CD4-positive, alpha-beta memory T cell (primary cell): ENCODE measurements around the gene BICDL1. TPM values are rescaled to one million over a fixed set of nuclear protein-coding genes. Genes with fewer than 3 reads are reported as not detected.
A peak's percentile ranks its signal among the peaks of the same experiment; 100 is the strongest.

Experiments
- CTCF ChIA-PET: fragments of 350-600 bp; sonication (Branson Sonifier 250); formaldehyde crosslinking; loops from one replicate; lab custom pipeline; 2021; ENCODE audit warnings: inconsistent platforms; ENCODE audit not compliant: partially characterized antibody; lab: Charles Lee
- POLR2A ChIA-PET: fragments of 350-600 bp; sonication (Branson Sonifier 250); formaldehyde crosslinking; loops from one replicate; lab custom pipeline; 2021; ENCODE audit not compliant: partially characterized antibody; lab: Charles Lee
- DNase-seq, 5 donors: peaks; one replicate each; pipeline versions ENCODE4 v3.0.0 to v3.0.0-alpha.2; 2020 to 2022; ENCODE audit warnings: mixed read lengths in 1 of 5
- H3K27ac ChIP-seq: one replicate; pipeline ENCODE4 v1.7.0; 2013; ENCODE audit warnings: low read depth, low read length
- H3K27me3 ChIP-seq: 2 replicates; pipeline ENCODE4 v1.7.0; 2013; ENCODE audit warnings: mild to moderate bottlenecking, low read length, moderate library complexity; ENCODE audit not compliant: insufficient read depth
- H3K36me3 ChIP-seq: 2 replicates; pipeline ENCODE4 v1.7.0; 2013; ENCODE audit warnings: mild to moderate bottlenecking, low read length, moderate library complexity; ENCODE audit not compliant: insufficient read depth
- H3K4me1 ChIP-seq: 2 replicates; pipeline ENCODE4 v1.7.0; 2013; ENCODE audit warnings: mild to moderate bottlenecking, low read length, moderate library complexity; ENCODE audit not compliant: insufficient read depth
- H3K4me3 ChIP-seq, 2 donors: one replicate each; pipeline ENCODE4 v1.7.0; 2013; ENCODE audit warnings: low read length in 2 of 2, mild to moderate bottlenecking in 1 of 2
- H3K9me3 ChIP-seq, 2 donors: one replicate each; pipeline ENCODE4 v1.7.0; 2013; ENCODE audit warnings: low read length in 2 of 2, control low read depth in 1 of 2; ENCODE audit not compliant: control insufficient read depth in 1 of 2
- H3K27ac Mint-ChIP-seq, 7 donors: one replicate each; pipeline ENCODE4 v1.8.0; 2020 to 2021; ENCODE audit warnings: mixed read lengths in 7 of 7, mild to moderate bottlenecking in 6 of 7, inconsistent platforms in 3 of 7, moderate library complexity in 3 of 7
- H3K27me3 Mint-ChIP-seq, 2 donors: one replicate each; pipeline ENCODE4 v1.8.0; 2020 to 2021; ENCODE audit warnings: mixed read lengths in 2 of 2
- H3K36me3 Mint-ChIP-seq, 2 donors: one replicate each; pipeline ENCODE4 v1.8.0; 2020 to 2021; ENCODE audit warnings: mixed read lengths in 2 of 2, inconsistent platforms in 1 of 2, mild to moderate bottlenecking in 1 of 2
- H3K4me1 Mint-ChIP-seq, 4 donors: one replicate each; pipeline ENCODE4 v1.8.0; 2020 to 2021; ENCODE audit warnings: mixed read lengths in 4 of 4, mild to moderate bottlenecking in 1 of 4
- H3K4me3 Mint-ChIP-seq, 8 donors: one replicate each; pipeline ENCODE4 v1.8.0; 2020 to 2021; ENCODE audit warnings: mixed read lengths in 8 of 8, mild to moderate bottlenecking in 7 of 8, moderate library complexity in 6 of 8, inconsistent platforms in 3 of 8
- H3K9me3 Mint-ChIP-seq, 8 donors: one replicate each; pipeline ENCODE4 v1.8.0; 2020 to 2021; ENCODE audit warnings: mixed read lengths in 8 of 8, mild to moderate bottlenecking in 5 of 8, inconsistent platforms in 3 of 8, moderate library complexity in 1 of 8
- intact Hi-C: fragments of 100-400 bp; cut with micrococcal nuclease; formaldehyde crosslinking; loops from one replicate; pipeline ENCODE4 v1.15.1; 2023
- polyA plus RNA-seq, 2 donors: library from polyadenylated mRNA; unstranded; fragments of 300-500 nt; fragmentation: Illumina TruSeq; gene quantifications; one replicate each; pipeline ENCODE4 v1.2.3, GENCODE V29; 2021
- total RNA-seq, 2 experiments: library from RNA; stranded (reverse); gene quantifications; one replicate each; pipeline ENCODE4 v1.2.3, GENCODE V29; 2021

Gene BICDL1
- total and polyA plus RNA-seq, 4 experiments from 2014 or later: 2.3 to 153 (median 73.2) TPM

DNA sequence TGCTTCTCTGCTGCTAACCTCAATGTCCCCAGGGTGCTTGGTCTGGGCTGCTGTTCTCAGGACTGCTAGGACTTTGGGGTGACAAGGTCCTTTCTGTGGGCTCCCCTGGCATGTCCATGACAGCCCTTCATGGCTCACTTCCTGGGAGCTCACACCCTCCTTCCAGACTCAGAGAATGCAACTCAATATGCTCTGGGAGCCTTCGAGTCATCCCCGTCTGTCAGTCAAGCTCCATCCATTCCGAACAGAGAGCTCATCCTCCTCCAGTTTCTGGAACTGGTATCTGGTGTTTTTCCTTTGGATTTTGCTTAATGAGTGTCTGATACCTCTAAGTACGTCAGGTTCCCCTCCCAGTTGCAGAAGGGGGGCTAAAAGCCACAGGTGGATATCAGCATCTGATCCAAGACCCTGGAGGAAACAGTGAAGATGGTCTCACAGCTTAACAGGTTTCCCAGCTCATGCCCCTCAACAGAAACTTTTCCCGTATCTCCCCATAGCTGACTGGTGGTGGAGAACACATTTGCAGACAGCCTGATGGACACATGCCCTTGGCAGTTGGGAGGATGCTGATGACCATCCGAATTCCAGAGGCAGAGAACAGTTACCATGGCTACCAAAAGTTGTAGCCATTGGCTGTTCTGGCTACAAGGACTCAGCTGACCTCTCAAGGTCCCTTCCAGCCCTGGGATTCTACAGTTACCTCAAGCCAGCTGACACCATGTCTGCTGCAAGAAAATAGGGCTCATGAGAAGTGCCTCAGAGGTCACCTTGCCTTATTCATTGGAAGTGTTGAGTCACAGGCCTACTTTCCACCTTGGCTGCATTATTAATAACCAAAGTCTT lies 137.0 kb downstream of the BICDL1 start:
- peaks cover 30% of the 10 kb centered on the region for H3K4me1 ChIP-seq
- Mint-ChIP-seq H3K27me3 (no peaks in the 10 kb centered on the region), H3K4me3 (peak overlapping the region in 1 of 8 donors; percentile 13), H3K27ac (peak overlapping the region in 5 of 7 donors; percentile 18 to 67 (median 55)), H3K9me3 (no peaks in the 10 kb centered on the region), H3K36me3 (peaks cover 20 to 40% of the 10 kb centered on the region in 2 donors), H3K4me1 (peaks cover 22 to 41% (median 26%) of the 10 kb centered on the region in 4 donors)
- no peak for DNase-seq
- H3K27me3 ChIP-seq: no peaks in the 10 kb centered on the region
- intact Hi-C loops: no loop called here
- POLR2A ChIA-PET: interaction anchor here (0.8 to 3.0 kb wide), 5 partner anchors 9 to 133 kb away, joined by 3 to 15 read pairs (median 5); partner anchors contain the start of genes RAB35 and RPLP0
- no peak overlapping the region for H3K27ac ChIP-seq
- no peaks in the 10 kb centered on the region for H3K9me3 ChIP-seq
- peaks cover 34% of the 10 kb centered on the region for H3K36me3 ChIP-seq
- CTCF ChIA-PET: interaction anchor here (0.9 to 2.5 kb wide), 2 partner anchors 8 to 11 kb away, joined by 3 to 11 read pairs; partner anchors contain the start of gene RAB35
- H3K4me3 ChIP-seq: no peak overlapping the region

GRCh38 chr12:120126635-120127005 lies 137.6 kb downstream of the BICDL1 start:
- H3K9me3 ChIP-seq: no peaks in the 10 kb centered on the region
- no peak overlapping the region for H3K27ac ChIP-seq
- no peak for DNase-seq
- CTCF ChIA-PET: interaction anchor here (0.9 to 2.5 kb wide), 2 partner anchors 9 to 10 kb away, joined by 3 to 11 read pairs; partner anchors contain the start of gene RAB35
- no peaks in the 10 kb centered on the region for H3K27me3 Mint-ChIP-seq
- H3K27me3 ChIP-seq: no peaks in the 10 kb centered on the region
- H3K4me3 ChIP-seq: no peak overlapping the region
- intact Hi-C loops: no loop called here
- no peak overlapping the region for H3K4me3 Mint-ChIP-seq
- peaks cover 40% of the 10 kb centered on the region for H3K36me3 ChIP-seq
- peak overlapping the region in 4 of 7 donors; percentile 65 to 80 (median 70) for H3K27ac Mint-ChIP-seq
- peaks cover 24% of the 10 kb centered on the region for H3K4me1 ChIP-seq
- no peaks in the 10 kb centered on the region for H3K9me3 Mint-ChIP-seq
- H3K4me1 Mint-ChIP-seq: peaks cover 16 to 35% (median 20%) of the 10 kb centered on the region in 4 donors
- peaks cover 24 to 46% of the 10 kb centered on the region in 2 donors for H3K36me3 Mint-ChIP-seq
- POLR2A ChIA-PET: interaction anchor here (1.1 to 3.0 kb wide), 4 partner anchors 8 to 74 kb away, joined by 3 to 15 read pairs (median 6); partner anchors contain the start of genes RAB35 and RPLP0

GRCh38 chr12:120130011-120130410 lies 141.0 kb downstream of the BICDL1 start:
- ChIA-PET POLR2A (no interaction called here), CTCF (no interaction called here)
- Mint-ChIP-seq H3K9me3 (no peaks in the 10 kb centered on the region), H3K27ac (peak overlapping the region in 1 of 7 donors; percentile 65), H3K36me3 (peaks cover 46 to 78% of the 10 kb centered on the region in 2 donors), H3K27me3 (no peaks in the 10 kb centered on the region), H3K4me3 (no peak overlapping the region), H3K4me1 (peaks cover 0 to 14% (median 0%) of the 10 kb centered on the region in 4 donors)
- H3K9me3 ChIP-seq: no peaks in the 10 kb centered on the region
- DNase-seq: no peak
- H3K4me1 ChIP-seq: no peaks in the 10 kb centered on the region
- H3K27ac ChIP-seq: no peak overlapping the region
- H3K4me3 ChIP-seq: no peak overlapping the region
- H3K27me3 ChIP-seq: no peaks in the 10 kb centered on the region
- H3K36me3 ChIP-seq: peaks cover 74% of the 10 kb centered on the region
- intact Hi-C loops: no loop called here

- no peaks in the 10 kb centered on the region for H3K27me3 Mint-ChIP-seq
- H3K4me3 ChIP-seq: no peak overlapping the region
- H3K36me3 ChIP-seq: peaks cover 80% of the 10 kb centered on the region
- H3K27me3 ChIP-seq: no peaks in the 10 kb centered on the region
- H3K36me3 Mint-ChIP-seq: peaks cover 47 to 86% of the 10 kb centered on the region in 2 donors
- ChIA-PET CTCF (no interaction called here), POLR2A (interaction anchor here (0.5 kb wide), 1 partner anchor 12 kb away, joined by 3 read pairs; no protein-coding TSS in a partner anchor)
- H3K4me1 ChIP-seq: no peaks in the 10 kb centered on the region
- no peak for DNase-seq
- H3K27ac Mint-ChIP-seq: no peak overlapping the region
- intact Hi-C loops: no loop called here
- no peaks in the 10 kb centered on the region for H3K9me3 ChIP-seq
- H3K9me3 Mint-ChIP-seq: no peaks in the 10 kb centered on the region
- peaks cover 0 to 7% (median 0%) of the 10 kb centered on the region in 4 donors for H3K4me1 Mint-ChIP-seq
- H3K4me3 Mint-ChIP-seq: no peak overlapping the region
- H3K27ac ChIP-seq: no peak overlapping the region
These were observed 142.1 kb downstream of the BICDL1 start for GRCh38 chr12:120131116-120131515.

DNA sequence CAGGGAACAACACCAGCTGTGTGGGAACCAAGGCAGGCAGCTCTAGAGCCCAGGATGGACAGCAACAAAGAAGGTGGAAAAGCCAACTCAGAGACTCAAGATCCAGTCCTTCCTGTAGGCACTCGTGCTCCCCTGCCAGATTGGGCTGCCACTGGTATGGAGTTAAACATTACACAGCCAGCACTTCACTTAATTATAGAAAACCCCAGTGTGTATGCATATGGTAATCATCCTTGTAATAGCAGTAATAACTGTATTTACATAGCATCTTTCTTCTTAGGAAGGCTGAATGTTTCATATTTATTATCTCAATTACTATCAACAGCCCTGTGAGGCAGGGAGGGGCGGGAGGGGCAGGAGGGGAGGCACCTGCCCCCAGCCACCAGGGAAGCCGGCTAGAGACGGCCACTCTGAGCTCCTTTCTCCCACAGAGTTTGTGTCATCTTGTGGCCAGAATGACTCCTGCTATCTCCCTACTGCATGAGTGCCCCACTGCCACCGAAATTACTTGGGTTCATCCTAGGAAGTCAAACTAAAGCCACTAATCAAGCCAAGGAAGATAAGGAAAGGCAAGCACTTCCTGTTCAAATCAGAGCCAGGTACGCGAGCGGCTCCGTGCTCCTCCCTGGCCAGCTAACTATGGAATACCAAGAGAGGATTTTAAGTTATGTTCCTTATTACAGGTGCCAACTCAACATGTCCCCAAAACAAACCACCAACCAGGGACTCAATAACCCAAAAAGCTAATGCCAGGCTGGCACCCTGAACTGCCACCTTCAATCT lies 143.2 kb downstream of the BICDL1 start:
- Mint-ChIP-seq H3K27me3 (no peaks in the 10 kb centered on the region), H3K4me1 (no peaks in the 10 kb centered on the region), H3K9me3 (no peaks in the 10 kb centered on the region), H3K36me3 (peaks cover 42 to 87% of the 10 kb centered on the region in 2 donors), H3K4me3 (no peak overlapping the region), H3K27ac (peak overlapping the region in 2 of 7 donors; percentile 60 to 69)
- no peak for DNase-seq
- ChIA-PET CTCF (no interaction called here), POLR2A (interaction anchor here (0.7 kb wide), 1 partner anchor 13 kb away, joined by 5 read pairs; no protein-coding TSS in a partner anchor)
- peaks cover 89% of the 10 kb centered on the region for H3K36me3 ChIP-seq
- no peaks in the 10 kb centered on the region for H3K9me3 ChIP-seq
- no peaks in the 10 kb centered on the region for H3K27me3 ChIP-seq
- no peak overlapping the region for H3K27ac ChIP-seq
- intact Hi-C loops: no loop called here
- H3K4me3 ChIP-seq: no peak overlapping the region
- H3K4me1 ChIP-seq: no peaks in the 10 kb centered on the region

GRCh38 chr12:120132863-120133385 lies 143.9 kb downstream of the BICDL1 start:
- no peaks in the 10 kb centered on the region for H3K9me3 ChIP-seq
- peaks cover 89% of the 10 kb centered on the region for H3K36me3 ChIP-seq
- H3K27me3 Mint-ChIP-seq: no peaks in the 10 kb centered on the region
- H3K4me1 Mint-ChIP-seq: no peaks in the 10 kb centered on the region
- ChIA-PET POLR2A (no interaction called here), CTCF (no interaction called here)
- peak overlapping the region in 1 of 7 donors; percentile 8 for H3K27ac Mint-ChIP-seq
- H3K27ac ChIP-seq: no peak overlapping the region
- H3K4me3 ChIP-seq: no peak overlapping the region
- intact Hi-C loops: no loop called here
- H3K4me3 Mint-ChIP-seq: no peak overlapping the region
- H3K36me3 Mint-ChIP-seq: peaks cover 38 to 85% of the 10 kb centered on the region in 2 donors
- no peaks in the 10 kb centered on the region for H3K27me3 ChIP-seq
- H3K4me1 ChIP-seq: no peaks in the 10 kb centered on the region
- no peaks in the 10 kb centered on the region for H3K9me3 Mint-ChIP-seq
- no peak for DNase-seq
